ENCODE measurements around the gene EXOC3L2. TPM values are rescaled to one million over a fixed set of nuclear protein-coding genes. Genes with fewer than 3 reads are reported as not detected.
A peak's percentile ranks its signal among the peaks of the same experiment; 100 is the strongest.

EXOC3L2 gene
- total and polyA plus RNA-seq, 5 donors, result 2.7 to 5.6 (median 4.3) TPM

DNA sequence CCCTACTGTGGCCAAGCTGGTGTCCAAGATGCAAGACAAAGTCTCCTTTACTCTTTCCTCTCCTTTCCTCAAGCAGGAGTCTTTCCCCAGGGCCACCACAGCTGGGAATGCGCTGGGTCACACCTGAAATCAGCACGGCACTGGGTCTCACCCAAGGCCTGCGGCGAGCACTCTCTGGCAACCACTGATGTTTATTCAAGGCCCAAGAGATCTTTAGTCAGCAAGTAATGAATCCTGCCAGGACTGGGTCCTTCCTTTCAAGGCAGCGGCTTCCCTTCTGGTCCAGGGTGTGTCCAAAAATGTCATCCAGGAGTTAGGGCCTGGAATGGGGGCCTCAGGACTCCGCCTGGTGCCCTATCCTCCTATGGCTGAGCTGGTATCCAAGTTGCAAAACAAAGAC is 42.6 kb downstream of the EXOC3L2 start:
- Histone ChIP-seq H3K4me3 (ENCODE audit: low read length) (no peak overlapping the region), H3K27ac (ENCODE audit: low read length) (no peak overlapping the region), H3K4me1 (ENCODE audit: control insufficient read depth, insufficient read depth, low read length) (no peaks in the 10 kb centered on the region), H3K9me3 (ENCODE audit: control insufficient read depth, low read length) (no peaks in the 10 kb centered on the region), H3K27me3 (ENCODE audit: control insufficient read depth, insufficient read depth) (no peaks in the 10 kb centered on the region)
- ATAC-seq (peak in 1 of 2 donors; percentile 64), DNase-seq (no peak)
- intact Hi-C loops (cut with DNase I), result loop anchor here in 1 of 4 donors (5.0 kb wide), 1 partner anchor 135 kb away; no protein-coding TSS in a partner anchor
- 81% methylated on average over 6 of the region's 6 CpGs for WGBS

DNA sequence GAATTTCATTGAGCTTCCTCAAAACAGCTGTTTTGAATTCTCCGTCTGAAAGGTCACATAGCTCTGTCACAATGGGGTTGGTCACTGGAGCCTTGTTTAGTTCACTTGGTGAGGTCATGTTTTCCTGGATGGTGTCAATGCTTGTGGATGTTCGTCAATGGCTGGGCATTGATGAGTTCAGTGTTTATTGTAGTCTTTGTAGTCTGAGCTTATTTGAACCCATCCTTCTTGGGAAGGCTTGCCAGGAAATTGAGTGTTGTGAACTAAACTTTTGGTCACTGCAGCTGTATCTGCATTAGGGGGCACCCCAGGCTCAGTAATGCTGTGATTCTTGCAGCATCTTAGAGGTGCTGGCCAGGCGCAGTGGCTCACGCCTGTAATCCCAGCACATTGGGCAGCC is 44.6 kb downstream of the EXOC3L2 start:
- DNase-seq (peak; percentile 47 to 66 (median 53)), ATAC-seq (peak; percentile 79 to 87)
- no peaks in the 10 kb centered on the region for H3K4me1 ChIP-seq (ENCODE audit: control insufficient read depth, insufficient read depth, low read length)
- no peaks in the 10 kb centered on the region for H3K27me3 ChIP-seq (ENCODE audit: control insufficient read depth, insufficient read depth)
- no peak overlapping the region for H3K27ac ChIP-seq (ENCODE audit: low read length)
- no peak overlapping the region for H3K4me3 ChIP-seq (ENCODE audit: low read length)
- H3K9me3 ChIP-seq (ENCODE audit: control insufficient read depth, low read length), result no peaks in the 10 kb centered on the region
- intact Hi-C loops (cut with DNase I), result loop anchor here in 1 of 4 donors (5.0 kb wide), 1 partner anchor 137 kb away; no protein-coding TSS in a partner anchor
- WGBS, result 38% methylated on average over 4 of the region's 4 CpGs

DNA sequence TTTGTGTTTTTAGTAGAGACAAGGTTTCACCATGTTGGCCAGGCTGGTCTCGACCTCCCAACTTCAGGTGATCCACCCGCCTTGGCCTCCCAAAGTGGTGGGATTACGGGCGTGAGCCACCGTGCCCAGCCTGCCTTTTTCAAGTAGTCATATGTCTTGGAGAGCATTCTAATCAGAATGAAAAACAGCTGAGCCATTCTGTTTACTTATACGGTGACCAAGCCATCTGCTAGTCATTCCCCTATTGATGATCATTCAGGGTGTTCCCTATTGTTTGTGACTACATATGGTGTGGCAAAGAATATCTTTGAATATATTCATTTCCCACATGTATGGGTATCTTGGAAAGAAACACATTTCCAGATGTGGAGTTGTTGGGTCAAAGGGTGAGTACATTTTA is 49.4 kb downstream of the EXOC3L2 start:
- DNase-seq, result no peak

DNA sequence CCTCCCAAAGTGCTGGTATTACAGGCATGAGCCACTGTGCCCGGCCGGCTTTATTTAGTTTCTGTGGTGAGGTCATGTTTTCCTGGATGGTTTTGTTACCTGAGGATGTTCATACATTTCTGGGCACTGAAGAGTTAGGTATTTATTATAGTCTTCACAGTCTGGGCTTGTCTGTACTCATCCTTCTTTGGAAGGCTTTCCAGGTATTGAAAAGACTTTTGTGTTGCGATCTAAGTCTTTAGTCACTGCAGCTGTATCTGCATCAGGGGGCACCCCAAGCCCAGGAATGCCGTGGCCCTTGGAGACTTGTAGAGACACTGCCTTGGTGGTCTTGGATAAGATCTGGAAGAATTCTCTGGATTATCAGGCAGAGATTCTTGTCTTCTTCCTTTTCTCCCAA is 53.8 kb downstream of the EXOC3L2 start:
- intact Hi-C loops (cut with DNase I), result loop anchor here in 2 of 4 donors (10.0 kb wide), 1 partner anchor 53 kb away; the partner anchor contains the start of gene EXOC3L2 (in 2 of the 2)
- Histone ChIP-seq H3K4me3 (ENCODE audit: low read length) (no peak overlapping the region), H3K27ac (ENCODE audit: low read length) (no peak overlapping the region), H3K9me3 (ENCODE audit: control insufficient read depth, low read length) (no peaks in the 10 kb centered on the region), H3K4me1 (ENCODE audit: control insufficient read depth, insufficient read depth, low read length) (no peaks in the 10 kb centered on the region), H3K27me3 (ENCODE audit: control insufficient read depth, insufficient read depth) (no peaks in the 10 kb centered on the region)
- DNase-seq (peak in 1 of 3 donors; percentile 3), ATAC-seq (no peak)
- WGBS, result 91% methylated on average over 4 of the region's 4 CpGs

More for the DNA sequence above, 49.4 kb downstream of the EXOC3L2 start:
- no peak overlapping the region for H3K27ac ChIP-seq (ENCODE audit: low read length)
- H3K4me1 ChIP-seq (ENCODE audit: control insufficient read depth, insufficient read depth, low read length), result no peaks in the 10 kb centered on the region
- H3K9me3 ChIP-seq (ENCODE audit: control insufficient read depth, low read length), result no peaks in the 10 kb centered on the region
- no peaks in the 10 kb centered on the region for H3K27me3 ChIP-seq (ENCODE audit: control insufficient read depth, insufficient read depth)
- no peak for ATAC-seq
- no peak overlapping the region for H3K4me3 ChIP-seq (ENCODE audit: low read length)
- intact Hi-C loops (cut with DNase I), result loop anchor here in 2 of 4 donors (10.0 kb wide), 1 partner anchor 49 kb away; the partner anchor contains the start of gene EXOC3L2 (in 2 of the 2)
- 90% methylated on average over 6 of the region's 6 CpGs for WGBS

DNA sequence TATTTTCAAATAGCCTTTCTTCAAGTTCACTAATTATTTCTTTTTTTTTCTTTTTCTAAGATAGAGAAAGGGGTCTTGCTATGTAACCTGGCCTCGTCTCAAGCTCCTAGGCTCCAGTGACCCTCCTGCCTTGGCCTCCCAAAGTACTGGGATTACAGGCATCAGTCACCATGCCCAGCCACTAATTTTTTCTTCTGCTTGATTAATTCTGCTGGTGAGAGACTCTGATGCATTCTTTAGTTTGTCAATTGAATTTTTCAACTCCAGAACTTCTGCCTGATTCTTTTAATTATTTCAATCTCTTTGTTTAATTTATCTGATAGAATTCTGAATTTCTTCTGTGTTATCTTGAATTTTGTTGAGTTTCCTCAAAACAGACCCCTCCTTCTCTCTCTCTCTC is 55.2 kb downstream of the EXOC3L2 start:
- no peaks in the 10 kb centered on the region for H3K27me3 ChIP-seq (ENCODE audit: control insufficient read depth, insufficient read depth)
- DNase-seq (no peak), ATAC-seq (no peak)
- no peak overlapping the region for H3K27ac ChIP-seq (ENCODE audit: low read length)
- no peaks in the 10 kb centered on the region for H3K4me1 ChIP-seq (ENCODE audit: control insufficient read depth, insufficient read depth, low read length)
- no peak overlapping the region for H3K4me3 ChIP-seq (ENCODE audit: low read length)
- intact Hi-C loops (cut with DNase I), result loop anchor here in 2 of 4 donors (10.0 kb wide), 1 partner anchor 55 kb away; the partner anchor contains the start of gene EXOC3L2 (in 2 of the 2)
- WGBS, result 89% methylated on average over 1 of the region's 1 CpG
- no peaks in the 10 kb centered on the region for H3K9me3 ChIP-seq (ENCODE audit: control insufficient read depth, low read length)

DNA sequence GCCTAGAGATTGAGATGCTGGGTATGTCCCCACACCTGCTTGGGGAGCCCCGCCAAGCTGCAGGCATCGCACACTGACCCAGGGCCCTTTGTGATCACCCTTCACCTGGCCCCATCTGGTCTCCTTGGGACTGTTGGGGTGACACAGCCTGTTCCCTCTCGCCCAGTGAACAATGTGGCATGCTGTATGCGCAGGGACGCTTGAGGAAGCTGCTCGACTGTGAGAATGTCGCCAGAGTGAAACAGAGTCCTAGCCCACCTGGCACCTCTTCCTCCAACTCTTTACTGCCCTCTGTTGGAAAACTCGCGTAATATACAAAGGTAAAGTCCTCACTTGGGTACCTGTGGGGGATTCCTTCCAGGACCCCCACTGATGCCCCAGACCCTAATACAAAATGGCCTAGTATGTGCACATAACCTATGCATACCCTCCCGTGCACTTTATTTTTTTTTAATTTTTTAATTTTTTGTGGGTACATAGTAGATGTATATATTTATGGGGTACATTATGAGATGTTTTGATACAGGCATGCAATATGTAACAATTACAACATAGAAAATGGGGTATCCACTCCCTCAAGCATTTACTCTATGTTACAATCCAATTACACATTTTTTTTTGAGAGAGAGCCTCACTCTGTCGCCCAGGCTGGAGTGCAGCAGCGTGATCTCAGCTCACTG is 57.6 kb downstream of the EXOC3L2 start:
- Histone ChIP-seq H3K4me3 (ENCODE audit: low read length) (no peak overlapping the region), H3K27me3 (ENCODE audit: control insufficient read depth, insufficient read depth) (no peaks in the 10 kb centered on the region), H3K9me3 (ENCODE audit: control insufficient read depth, low read length) (no peaks in the 10 kb centered on the region), H3K4me1 (ENCODE audit: control insufficient read depth, insufficient read depth, low read length) (no peaks in the 10 kb centered on the region), H3K27ac (ENCODE audit: low read length) (no peak overlapping the region)
- intact Hi-C loops (cut with DNase I), result no loop called here
- DNase-seq, result no peak
- ATAC-seq, result peak in 1 of 2 donors; percentile 39
- 39% methylated on average over 12 of the region's 12 CpGs for WGBS

DNA sequence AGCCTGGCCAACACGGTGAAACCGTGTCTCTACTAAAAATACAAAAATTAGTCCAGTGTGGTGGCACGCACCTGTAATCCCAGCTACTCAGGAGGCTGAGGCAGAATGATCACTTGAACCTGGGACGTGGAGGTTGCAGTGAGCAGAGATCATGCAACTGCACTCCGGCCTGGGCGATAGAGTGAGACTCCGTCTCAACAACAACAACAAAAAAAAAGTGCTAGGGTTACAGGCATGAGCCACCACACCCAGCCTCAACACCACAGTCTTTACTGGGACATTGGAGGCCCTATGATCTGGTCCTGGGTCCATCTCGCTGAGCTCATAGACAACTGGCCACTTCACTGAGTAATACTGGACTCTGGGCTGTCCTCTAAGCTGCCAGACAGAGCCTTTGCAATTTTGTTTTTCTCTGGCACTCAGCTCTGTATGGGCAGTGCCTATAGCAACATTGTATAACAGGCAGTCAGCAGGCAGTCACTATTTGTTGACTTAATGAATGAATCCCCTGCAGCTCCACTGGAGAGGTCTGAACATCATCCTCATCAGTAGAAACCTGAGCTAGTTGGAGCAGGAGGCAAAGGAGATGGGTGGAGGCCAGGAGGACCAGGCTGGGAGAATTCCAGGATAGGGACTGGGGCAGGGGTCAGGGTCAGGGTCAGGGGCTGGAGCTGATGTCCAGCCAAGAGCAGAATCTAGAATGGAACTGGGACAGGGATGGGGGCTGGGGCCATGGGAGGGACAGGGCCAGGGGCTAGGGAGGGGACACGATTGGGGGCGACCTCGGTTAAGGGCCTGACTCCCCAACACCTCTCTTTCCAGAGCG is 58.5 kb downstream of the EXOC3L2 start:
- no peak for DNase-seq
- Histone ChIP-seq H3K4me1 (ENCODE audit: control insufficient read depth, insufficient read depth, low read length) (no peaks in the 10 kb centered on the region), H3K9me3 (ENCODE audit: control insufficient read depth, low read length) (no peaks in the 10 kb centered on the region), H3K27me3 (ENCODE audit: control insufficient read depth, insufficient read depth) (no peaks in the 10 kb centered on the region), H3K4me3 (ENCODE audit: low read length) (no peak overlapping the region), H3K27ac (ENCODE audit: low read length) (no peak overlapping the region)
- intact Hi-C loops (cut with DNase I), result no loop called here
- ATAC-seq, result peak in 1 of 2 donors; percentile 17
- 89% methylated on average over 12 of the region's 12 CpGs for WGBS

DNA sequence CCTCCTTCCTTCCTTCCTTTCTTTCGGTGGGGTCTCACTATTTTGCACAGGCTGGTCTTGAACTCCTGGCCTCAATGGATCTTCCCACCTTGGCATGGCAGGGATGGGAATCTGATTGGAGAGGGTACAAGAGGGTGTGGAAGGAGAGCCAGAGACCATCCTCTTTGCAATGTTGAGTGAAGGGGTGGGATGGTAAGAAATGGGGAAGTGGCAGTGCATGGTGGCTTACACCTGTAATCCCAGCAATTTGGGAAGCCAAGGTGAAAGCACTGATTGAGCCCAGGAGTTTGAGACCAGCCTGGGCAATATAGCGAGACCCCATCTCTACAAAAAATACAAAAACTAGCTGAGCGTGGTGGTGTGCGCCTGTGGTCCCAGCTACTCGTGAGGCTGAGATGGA is 61.1 kb downstream of the EXOC3L2 start:
- H3K4me3 ChIP-seq (ENCODE audit: low read length), result no peak overlapping the region
- no peak overlapping the region for H3K27ac ChIP-seq (ENCODE audit: low read length)
- peaks cover 5% of the 10 kb centered on the region for H3K4me1 ChIP-seq (ENCODE audit: control insufficient read depth, insufficient read depth, low read length)
- no peak for DNase-seq
- WGBS, result 90% methylated on average over 5 of the region's 5 CpGs
- no peaks in the 10 kb centered on the region for H3K9me3 ChIP-seq (ENCODE audit: control insufficient read depth, low read length)
- H3K27me3 ChIP-seq (ENCODE audit: control insufficient read depth, insufficient read depth), result no peaks in the 10 kb centered on the region
- intact Hi-C loops (cut with DNase I), result no loop called here
- no peak for ATAC-seq

DNA sequence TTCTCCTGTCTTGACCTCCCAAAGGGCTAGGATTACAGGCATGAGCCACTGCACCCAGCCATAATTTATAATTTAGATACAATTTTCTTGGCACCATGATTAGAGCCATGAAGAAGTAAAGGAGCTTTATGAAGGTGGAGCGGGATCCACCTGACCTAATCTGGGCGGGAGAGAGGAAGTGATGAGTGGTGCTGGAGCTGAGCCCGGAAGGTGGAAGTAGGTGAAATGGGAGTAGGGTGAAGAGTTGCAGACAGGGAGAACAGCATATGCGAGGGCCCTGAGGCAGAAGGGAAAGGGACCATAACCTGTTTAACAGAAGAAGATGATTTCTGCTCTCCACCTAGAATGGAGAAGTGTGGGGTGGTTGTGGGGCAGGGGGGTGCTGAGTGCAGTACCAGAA is 62.4 kb downstream of the EXOC3L2 start:
- intact Hi-C loops (cut with DNase I), result no loop called here
- Histone ChIP-seq H3K4me1 (ENCODE audit: control insufficient read depth, insufficient read depth, low read length) (peaks cover 5% of the 10 kb centered on the region), H3K9me3 (ENCODE audit: control insufficient read depth, low read length) (no peaks in the 10 kb centered on the region), H3K4me3 (ENCODE audit: low read length) (no peak overlapping the region), H3K27ac (ENCODE audit: low read length) (no peak overlapping the region), H3K27me3 (ENCODE audit: control insufficient read depth, insufficient read depth) (no peaks in the 10 kb centered on the region)
- WGBS, result 68% methylated on average over 4 of the region's 4 CpGs
- ATAC-seq (no peak), DNase-seq (no peak)

DNA sequence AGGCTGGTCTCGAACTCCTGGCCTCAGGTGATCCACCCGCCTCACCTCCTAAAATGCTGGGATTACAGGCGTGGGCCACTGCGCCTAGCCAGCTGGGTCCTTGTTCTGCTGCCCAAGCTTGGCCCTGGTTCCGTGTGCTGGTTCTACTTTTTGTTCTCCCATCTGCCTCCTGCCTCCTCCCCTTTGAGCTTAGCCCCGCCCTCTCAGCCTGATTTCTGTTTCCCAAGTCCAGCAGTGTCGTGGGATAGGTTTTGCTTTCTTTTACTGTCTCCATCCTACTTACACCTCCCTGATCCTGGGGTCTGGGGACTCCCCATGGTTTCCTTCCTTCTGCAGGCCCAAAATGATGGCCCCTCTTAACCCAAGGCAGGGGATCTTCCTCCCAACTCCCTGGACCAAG is 64.3 kb downstream of the EXOC3L2 start:
- Histone ChIP-seq H3K9me3 (ENCODE audit: control insufficient read depth, low read length) (no peaks in the 10 kb centered on the region), H3K27ac (ENCODE audit: low read length) (no peak overlapping the region), H3K27me3 (ENCODE audit: control insufficient read depth, insufficient read depth) (no peaks in the 10 kb centered on the region), H3K4me3 (ENCODE audit: low read length) (no peak overlapping the region), H3K4me1 (ENCODE audit: control insufficient read depth, insufficient read depth, low read length) (peaks cover 5% of the 10 kb centered on the region)
- no peak for ATAC-seq
- WGBS, result 77% methylated on average over 7 of the region's 7 CpGs
- intact Hi-C loops (cut with DNase I), result no loop called here
- DNase-seq, result peak in 1 of 3 donors; percentile 37

DNA sequence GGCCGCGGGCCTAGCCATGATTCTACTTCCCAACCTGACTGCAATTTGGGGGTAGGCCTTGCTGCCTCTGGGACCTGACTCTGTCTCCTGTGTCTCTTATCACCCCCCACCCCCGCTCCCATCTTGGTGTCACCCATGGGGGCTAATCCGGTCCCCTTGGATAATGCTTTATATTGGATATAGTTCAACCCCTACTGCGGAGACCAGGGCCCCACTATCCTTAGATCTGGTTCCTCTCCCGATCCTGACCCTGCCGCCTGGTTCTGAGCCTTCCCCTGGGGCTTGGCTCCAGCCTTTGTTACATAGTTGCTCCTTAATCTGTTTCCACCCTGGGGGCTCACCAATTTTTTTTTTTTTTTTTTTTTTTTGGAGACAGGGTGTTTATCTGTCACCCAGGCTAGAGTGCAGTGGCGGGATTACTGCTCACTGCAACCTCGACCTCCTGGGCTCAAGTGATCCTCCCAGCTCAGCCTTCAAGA is 65.3 kb downstream of the EXOC3L2 start:
- H3K4me1 ChIP-seq (ENCODE audit: control insufficient read depth, insufficient read depth, low read length), result peaks cover 5% of the 10 kb centered on the region
- no peak overlapping the region for H3K27ac ChIP-seq (ENCODE audit: low read length)
- ATAC-seq (no peak), DNase-seq (no peak)
- peak overlapping the region; percentile 93 for H3K4me3 ChIP-seq (ENCODE audit: low read length)
- no peaks in the 10 kb centered on the region for H3K27me3 ChIP-seq (ENCODE audit: control insufficient read depth, insufficient read depth)
- intact Hi-C loops (cut with DNase I), result no loop called here
- WGBS, result 44% methylated on average over 9 of the region's 9 CpGs
- no peaks in the 10 kb centered on the region for H3K9me3 ChIP-seq (ENCODE audit: control insufficient read depth, low read length)

All from right cardiac atrium (tissue), 5 donors.